GM18868 (cell line): Measurements from ENCODE around the gene GALNT9.
"Not testable (repeated sequence)": the region's sequence is repeated elsewhere in the genome, so short reads cannot be mapped to it uniquely, and the experiment has no call there.

ENCODE experiments used
- ATAC-seq: cut with Tn5 transposase; IDR thresholded peaks from one replicate; pipeline ENCODE4 v1.9.1; 2021; ENCODE audit warnings: mild to moderate bottlenecking, moderate library complexity; ENCODE audit not compliant: unreplicated experiment

GALNT9 gene

GRCh38 chr12:132267873-132268272 lies 61.5 kb downstream of the GALNT9 start:
- no peak for ATAC-seq

GRCh38 chr12:132266802-132267201 lies 62.6 kb downstream of the GALNT9 start:
- no peak for ATAC-seq

GRCh38 chr12:132266370-132266769 lies 63.0 kb downstream of the GALNT9 start:
- no peak for ATAC-seq

- ATAC-seq, result not testable (repeated sequence)
Measured at GRCh38 chr12:132265822-132266221, 63.6 kb downstream of the GALNT9 start.

GRCh38 chr12:132265056-132265800 lies 64.2 kb downstream of the GALNT9 start:
- ATAC-seq, result no peak

GRCh38 chr12:132264086-132265010 lies 65.0 kb downstream of the GALNT9 start:
- no peak for ATAC-seq

- no peak for ATAC-seq
Measured at GRCh38 chr12:132263451-132264049, 65.8 kb downstream of the GALNT9 start.

- ATAC-seq, result no peak
Measured at GRCh38 chr12:132263061-132263360, 66.4 kb downstream of the GALNT9 start.

GRCh38 chr12:132262256-132263060 lies 66.9 kb downstream of the GALNT9 start:
- no peak for ATAC-seq

GRCh38 chr12:132261328-132262138 lies 67.9 kb downstream of the GALNT9 start:
- ATAC-seq, result no peak

GRCh38 chr12:132260721-132261120 lies 68.7 kb downstream of the GALNT9 start:
- ATAC-seq, result no peak

GRCh38 chr12:132259872-132260695 lies 69.3 kb downstream of the GALNT9 start:
- ATAC-seq, result no peak

GRCh38 chr12:132259364-132259871 lies 70.0 kb downstream of the GALNT9 start:
- ATAC-seq, result no peak

GRCh38 chr12:132258543-132258942 lies 70.8 kb downstream of the GALNT9 start:
- no peak for ATAC-seq

GRCh38 chr12:132257955-132258490 lies 71.4 kb downstream of the GALNT9 start:
- ATAC-seq, result no peak

GRCh38 chr12:132257206-132257954 lies 72.0 kb downstream of the GALNT9 start:
- no peak for ATAC-seq

- ATAC-seq, result no peak
Measured at GRCh38 chr12:132256646-132257045, 72.7 kb downstream of the GALNT9 start.

GRCh38 chr12:132255642-132256041 lies 73.7 kb downstream of the GALNT9 start:
- no peak for ATAC-seq
